Panc1 (cell line): ENCODE data around the gene CCDC187. TPM values are rescaled to one million over a fixed set of nuclear protein-coding genes. Genes with fewer than 3 reads are reported as not detected.

Experiments
- ATAC-seq: fragments of 200-7000 bp; cut with Tn5 transposase; 2 replicates; pipeline ENCODE4 v1.9.1; 2020; ENCODE audit warnings: mild to moderate bottlenecking, moderate library complexity
- BruUV-seq: library from RNA; stranded (reverse); fragments of 400-500 nt; replicated peaks from 2 replicates; lab custom pipeline; 2021; lab: Mats Ljungman, UMichigan
- CTCF ChIA-PET: fragments of 300-600 bp; sonication (Branson Sonifier 250); formaldehyde crosslinking; loops from one replicate; lab custom pipeline; 2022; ENCODE audit warnings: antibody characterized with exemption; lab: Charles Lee
- POLR2A ChIA-PET: fragments of 300-600 bp; sonication (Branson Sonifier 250); formaldehyde crosslinking; loops from one replicate; lab custom pipeline; 2022; ENCODE audit warnings: antibody characterized with exemption; lab: Charles Lee
- DNase-seq: peaks from one replicate; pipeline ENCODE4 v3.0.0-alpha.2; 2010; ENCODE audit warnings: low read depth, low spot score
- H3K27ac ChIP-seq: 2 replicates; pipeline ENCODE4 v1.5.1; 2011; ENCODE audit warnings: mild to moderate bottlenecking, low read length, inconsistent platforms
- H3K27me3 ChIP-seq: fragments of 200-500 bp; sonication (Bioruptor generic); 2 replicates; pipeline ENCODE4 v1.6.0; 2014; ENCODE audit warnings: low read length, inconsistent platforms; ENCODE audit not compliant: control insufficient read depth, insufficient read depth
- H3K36me3 ChIP-seq: fragments of 200-500 bp; sonication (Bioruptor generic); 2 replicates; pipeline ENCODE4 v1.5.1; 2014; ENCODE audit warnings: inconsistent platforms, mild to moderate bottlenecking, low read length, moderate library complexity; ENCODE audit not compliant: control insufficient read depth, insufficient read depth
- H3K4me1 ChIP-seq: 2 replicates; pipeline ENCODE4 v1.5.1; 2011; ENCODE audit warnings: inconsistent platforms, mild to moderate bottlenecking, low read length, moderate library complexity; ENCODE audit not compliant: control insufficient read depth, insufficient read depth
- H3K4me3 ChIP-seq, 2 experiments: 2 replicates each; pipeline ENCODE4 v1.5.1; 2011 to 2012; ENCODE audit warnings: low read depth in 2 of 2, low read length in 2 of 2, mild to moderate bottlenecking in 2 of 2, inconsistent platforms in 1 of 2, moderate library complexity in 1 of 2
- H3K9me3 ChIP-seq: fragments of 200-500 bp; sonication (Bioruptor generic); 2 replicates; pipeline ENCODE4 v1.5.1; 2014; ENCODE audit warnings: low read depth, mild to moderate bottlenecking, inconsistent platforms, low read length, moderate library complexity; ENCODE audit not compliant: control insufficient read depth, insufficient read depth
- CTCF ChIP-seq: fragments of 450-650 bp; IDR thresholded peaks from 2 replicates; pipeline ENCODE4 v1.5.1; 2017; ENCODE audit warnings: mild to moderate bottlenecking
- POLR2AphosphoS5 ChIP-seq: IDR thresholded peaks from 2 replicates; pipeline ENCODE4 v1.6.1; 2012; ENCODE audit warnings: mild to moderate bottlenecking, low read depth, low read length, moderate library complexity
- REST ChIP-seq, 2 experiments: IDR thresholded peaks; 2 replicates each; pipeline ENCODE4 v1.6.1; 2011 to 2012; ENCODE audit warnings: low read depth in 2 of 2, control low read depth in 1 of 2, low read length in 1 of 2, mild to moderate bottlenecking in 1 of 2, moderate library complexity in 1 of 2; ENCODE audit not compliant: insufficient read depth in 1 of 2
- SIN3A ChIP-seq: IDR thresholded peaks from 2 replicates; pipeline ENCODE4 v1.6.1; 2012; ENCODE audit warnings: low read depth, mild to moderate bottlenecking, low read length, moderate library complexity, borderline replicate concordance; ENCODE audit not compliant: insufficient read depth
- TCF7L2 ChIP-seq: IDR thresholded peaks from 2 replicates; pipeline ENCODE4 v1.6.1; 2011; ENCODE audit warnings: mild to moderate bottlenecking, low read depth, low read length, inconsistent platforms
- in situ Hi-C: cut with HindIII; loops from 2 replicates; pipeline ENCODE4 v1.10.0; 2016; ENCODE audit warnings: low sequenced_read_pairs, low pct_unique_long_range_greater_than_20kb
- intact Hi-C: fragments of 100-400 bp; cut with micrococcal nuclease; formaldehyde crosslinking; loops from one replicate; pipeline ENCODE4 v1.10.0; 2022; ENCODE audit not compliant: unreplicated experiment
- total RNA-seq: library from RNA; stranded (reverse); gene quantifications from one replicate; pipeline ENCODE4 v1.2.1, GENCODE V29; 2021; ENCODE audit not compliant: unreplicated experiment

Gene CCDC187
- total RNA-seq, 1 experiment from 2014 or later = not detected

- intact Hi-C loops (no loop called here), in situ Hi-C loops (no loop called here)
- no peak for ATAC-seq
- CTCF ChIA-PET = no interaction called here
- no peaks in the 10 kb centered on the region for H3K9me3 ChIP-seq
- BruUV-seq = no TSS peak
- H3K4me1 ChIP-seq = peaks cover 3% of the 10 kb centered on the region; the same call in 1 of the 2 replicates
- no peak overlapping the region for H3K4me3 ChIP-seq
- no peak for DNase-seq
- POLR2A ChIA-PET = interaction anchor here (0.6 kb wide), 1 partner anchor 1332 kb away, joined by 4 read pairs; no protein-coding TSS in a partner anchor
- TF ChIP-seq REST (IDR thresholded peaks at IDR 0.05; ENCODE audit: insufficient read depth in 1 of 2, low read depth in 2 of 2, low read length in 1 of 2) (no peak), TCF7L2 (no peak), CTCF (no peak), POLR2AphosphoS5 (no peak)
- H3K36me3 ChIP-seq = no peaks in the 10 kb centered on the region
- no peaks in the 10 kb centered on the region for H3K27me3 ChIP-seq
- H3K27ac ChIP-seq = no peak overlapping the region
Measured at GRCh38 chr9:136295542-136296433, 8.1 kb downstream of the CCDC187 start.

- in situ Hi-C loops (no loop called here), intact Hi-C loops (no loop called here)
- H3K9me3 ChIP-seq = no peaks in the 10 kb centered on the region
- no peak for DNase-seq
- no peaks in the 10 kb centered on the region for H3K36me3 ChIP-seq
- POLR2A ChIA-PET = no interaction called here
- no TSS peak for BruUV-seq
- no peak overlapping the region for H3K27ac ChIP-seq
- no peaks in the 10 kb centered on the region for H3K27me3 ChIP-seq
- ATAC-seq = no peak
- no peak overlapping the region for H3K4me3 ChIP-seq
- CTCF ChIA-PET = no interaction called here
- H3K4me1 ChIP-seq = peaks cover 3% of the 10 kb centered on the region; the same call in 1 of the 2 replicates
- TF ChIP-seq SIN3A = no peak
- no peak for TF ChIP-seq POLR2AphosphoS5
- TF ChIP-seq TCF7L2 = no peak
- no peak for TF ChIP-seq REST (IDR thresholded peaks at IDR 0.05; ENCODE audit: insufficient read depth in 1 of 2, low read depth in 2 of 2, low read length in 1 of 2)
- TF ChIP-seq CTCF = no peak
Measured at GRCh38 chr9:136295055-136295454, 8.8 kb downstream of the CCDC187 start.
